Spleen (tissue), 11 donors: ENCODE data around the gene ERCC3. TPM values are rescaled to one million over a fixed set of nuclear protein-coding genes. Genes with fewer than 3 reads are reported as not detected.
A peak's percentile ranks its signal among the peaks of the same experiment; 100 is the strongest.
"Not testable (repeated sequence)": the region's sequence is repeated elsewhere in the genome, so short reads cannot be mapped to it uniquely, and the experiment has no call there.

Experiments
- DNase-seq: peaks from one replicate; pipeline ENCODE4 v3.0.0-alpha.2; 2020
- H3K27ac ChIP-seq, 8 donors: fragments of 200-600 bp; sonication (generic) in 7 of 8; 1 replicate in 4 of 8; 2 replicates in 4 of 8; pipeline versions ENCODE4 v1.5.0 to v1.8.0; 2016 to 2021; ENCODE audit warnings: inconsistent platforms in 4 of 8, mild to moderate bottlenecking in 4 of 8, moderate library complexity in 1 of 8
- H3K27me3 ChIP-seq, 7 donors: fragments of 200-600 bp; sonication (generic) in 6 of 7; replicated peaks in 1 of 7; 1 replicate in 4 of 7; 2 replicates in 3 of 7; pipeline versions ENCODE4 v1.5.0 to v1.8.0; 2016 to 2021; ENCODE audit warnings: inconsistent platforms in 3 of 7, mild to moderate bottlenecking in 1 of 7
- H3K36me3 ChIP-seq, 6 donors: fragments of 200-600 bp; sonication (generic) in 5 of 6; 1 replicate in 4 of 6; 2 replicates in 2 of 6; pipeline versions ENCODE4 v1.5.0 to v1.8.0; 2016 to 2021; ENCODE audit warnings: inconsistent platforms in 2 of 6
- H3K4me1 ChIP-seq, 6 donors: fragments of 200-600 bp; sonication (generic) in 5 of 6; 1 replicate in 3 of 6; 2 replicates in 3 of 6; pipeline versions ENCODE4 v1.5.0 to v1.8.0; 2016 to 2021; ENCODE audit warnings: inconsistent platforms in 3 of 6
- H3K4me3 ChIP-seq, 8 donors: fragments of 200-600 bp; sonication (generic) in 7 of 8; 1 replicate in 4 of 8; 2 replicates in 4 of 8; pipeline versions ENCODE4 v1.5.0 to v1.8.0; 2016 to 2021; ENCODE audit warnings: inconsistent platforms in 4 of 8, mild to moderate bottlenecking in 4 of 8, moderate library complexity in 2 of 8
- H3K9me3 ChIP-seq, 8 donors: fragments of 200-600 bp; sonication (generic) in 7 of 8; 1 replicate in 4 of 8; 2 replicates in 4 of 8; pipeline versions ENCODE4 v1.5.0 to v1.8.0; 2016 to 2021; ENCODE audit warnings: inconsistent platforms in 4 of 8
- CTCF ChIP-seq, 11 experiments: fragments of 200-600 bp in 7 of 11; fragments of 450-650 bp in 4 of 11; sonication (generic) in 4 of 11; IDR thresholded peaks in 8 of 11; conservative IDR thresholded peaks in 3 of 11; 1 replicate in 7 of 11; 2 replicates in 4 of 11; pipeline versions ENCODE4 v1.4.0 to v1.8.0; 2016 to 2021; ENCODE audit warnings: antibody characterized with exemption in 11 of 11, inconsistent platforms in 4 of 11, mild to moderate bottlenecking in 1 of 11
- POLR2A ChIP-seq, 3 donors: fragments of 450-650 bp; IDR thresholded peaks; one replicate each; pipeline ENCODE4 v1.5.1; 2017; ENCODE audit warnings: antibody characterized with exemption in 3 of 3, mild to moderate bottlenecking in 1 of 3
- POLR2AphosphoS5 ChIP-seq, 3 donors: sonication (generic); formaldehyde crosslinking; IDR thresholded peaks; one replicate each; pipeline ENCODE4 v1.5.1; 2017; ENCODE audit warnings: antibody characterized with exemption in 3 of 3
- WGBS, 5 donors: extraction: QIAGEN DNeasy Blood & Tissue Kit in 3 of 5; methylation state at CpG; one replicate each; pipeline versions ENCODE4 v1.1.5 to v1.1.7; 2013 to 2018; 5-methylcytosine and 5-hydroxymethylcytosine counted together
- intact Hi-C: fragments of 100-400 bp; cut with DNase I; formaldehyde crosslinking; loops from one replicate; pipeline ENCODE4 v1.15.0; 2023; ENCODE audit warnings: low total_unique reads
- polyA plus RNA-seq, 3 donors: library from polyadenylated mRNA; stranded (reverse); fragments of 200-250 nt; gene quantifications; one replicate each; pipeline ENCODE4 v1.2.1, GENCODE V29; 2013
- total RNA-seq, 7 donors: library from RNA; depleted of rRNA in 3 of 7; stranded (reverse); fragments of >200 nt in 3 of 7; fragmentation: NEBNext Ultra II Directional in 4 of 7; extraction: Animal tissue kit (Norgen Biotek cat#: 25700) in 4 of 7; gene quantifications; one replicate each; pipeline versions ENCODE4 v1.1.0 to v1.2.1, GENCODE V29; 2016 to 2021
- donor health status: healthy with polysubstance abuse.
- donor health status: DM: no; HTN: no; CAD: no; lungs with moderate emphysema.
- donor health status: DM: no; HTN: no; CAD: no.
- donor health status: Bipolar disorder and iron deficiency.
- donor health status: healthy.
- donor health status: DM: no; HTN: no; CAD: no.
- donor health status: DM: yes; HTN: yes; CAD: no.

The ERCC3 gene
- total and polyA plus RNA-seq, 10 donors = 23.5 to 65.1 (median 52.0) TPM

- peak; percentile 62 for DNase-seq
- H3K36me3 ChIP-seq = no peaks in the 10 kb centered on the region
- WGBS, 5 donors = 62 to 81% (median 69%) methylated on average over 9 of the region's 9 CpGs
- H3K9me3 ChIP-seq = peaks cover 0 to 20% (median 10%) of the 10 kb centered on the region in 8 donors
- no peak overlapping the region for H3K27ac ChIP-seq
- no peak for TF ChIP-seq POLR2AphosphoS5 (IDR thresholded peaks at IDR 0.05)
- no peak for TF ChIP-seq CTCF (IDR thresholded peaks at IDR 0.05 in 8 of 11, conservative IDR thresholded peaks at IDR 0.05 in 3 of 11)
- no peak for TF ChIP-seq POLR2A (IDR thresholded peaks at IDR 0.05)
- no peak overlapping the region for H3K4me3 ChIP-seq
- peaks cover 0 to 63% (median 5%) of the 10 kb centered on the region in 7 donors for H3K27me3 ChIP-seq
- H3K4me1 ChIP-seq = peaks cover 0 to 6% (median 0%) of the 10 kb centered on the region in 6 donors
- intact Hi-C loops = no loop called here
Observed at GRCh38 chr2:127226132-127226519, 67.8 kb downstream of the ERCC3 start.

- Histone ChIP-seq H3K4me3 (no peak overlapping the region), H3K4me1 (peaks cover 0 to 12% (median 6%) of the 10 kb centered on the region in 6 donors), H3K27ac (no peak overlapping the region), H3K9me3 (peaks cover 0 to 20% (median 10%) of the 10 kb centered on the region in 8 donors), H3K27me3 (peaks cover 0 to 70% (median 12%) of the 10 kb centered on the region in 7 donors), H3K36me3 (no peaks in the 10 kb centered on the region)
- 76 to 84% (median 78%) methylated on average over 12 of the region's 12 CpGs for WGBS, 5 donors
- no peak for DNase-seq
- no peak for TF ChIP-seq POLR2AphosphoS5 (IDR thresholded peaks at IDR 0.05)
- TF ChIP-seq POLR2A (IDR thresholded peaks at IDR 0.05) = no peak
- TF ChIP-seq CTCF (IDR thresholded peaks at IDR 0.05 in 8 of 11, conservative IDR thresholded peaks at IDR 0.05 in 3 of 11) = no peak
- intact Hi-C loops = no loop called here
Observed at GRCh38 chr2:127225186-127225960, 68.6 kb downstream of the ERCC3 start.

- DNase-seq, H3K36me3 ChIP-seq, intact Hi-C loops, H3K4me3 ChIP-seq, H3K27ac ChIP-seq: not testable (repeated sequence)
- Histone ChIP-seq H3K27me3 (peaks cover 4 to 83% (median 22%) of the 10 kb centered on the region in 7 donors), H3K9me3 (peaks cover 0 to 20% (median 10%) of the 10 kb centered on the region in 8 donors), H3K4me1 (peaks cover 2 to 24% (median 17%) of the 10 kb centered on the region in 6 donors)
- WGBS, 5 donors = 76 to 86% (median 82%) methylated on average over 5 of the region's 5 CpGs
Observed at GRCh38 chr2:127224135-127224534, 69.8 kb downstream of the ERCC3 start.

GRCh38 chr2:127220768-127221527 is 73.0 kb downstream of the ERCC3 start:
- Histone ChIP-seq H3K9me3 (peaks cover 0 to 11% (median 0%) of the 10 kb centered on the region in 8 donors), H3K36me3 (no peaks in the 10 kb centered on the region), H3K4me3 (peak overlapping the region in 2 of 8 donors; percentile 44 to 69), H3K4me1 (peaks cover 9 to 28% (median 24%) of the 10 kb centered on the region in 6 donors), H3K27me3 (peaks cover 8 to 94% (median 42%) of the 10 kb centered on the region in 7 donors), H3K27ac (no peak overlapping the region)
- DNase-seq = no peak
- WGBS, 5 donors = 31 to 39% (median 33%) methylated on average over 30 to 31 of the region's 31 CpGs
- intact Hi-C loops = no loop called here
- no peak for TF ChIP-seq POLR2A (IDR thresholded peaks at IDR 0.05)
- no peak for TF ChIP-seq CTCF (IDR thresholded peaks at IDR 0.05 in 8 of 11, conservative IDR thresholded peaks at IDR 0.05 in 3 of 11)
- no peak for TF ChIP-seq POLR2AphosphoS5 (IDR thresholded peaks at IDR 0.05)
